AG09309 (cell line): ENCODE measurements around the gene TRIM9.

ENCODE experiments used
- DNase-seq: peaks from one replicate; pipeline ENCODE4 v3.0.0-alpha.2; 2010; ENCODE audit warnings: low read depth
- H3K4me3 ChIP-seq: 2 replicates; pipeline ENCODE4 v1.5.1; 2011; ENCODE audit warnings: mild to moderate bottlenecking, low read depth, low read length, moderate library complexity; ENCODE audit not compliant: control insufficient read depth
- CTCF ChIP-seq: IDR thresholded peaks from 2 replicates; pipeline ENCODE4 v1.5.1; 2011; ENCODE audit warnings: mild to moderate bottlenecking, low read depth, low read length, inconsistent platforms; ENCODE audit not compliant: insufficient read depth, control insufficient read depth; ENCODE audit errors: missing control alignments

TRIM9 gene

GRCh38 chr14:50978888-50979287 is 116.0 kb downstream of the TRIM9 start:
- no peak overlapping the region for H3K4me3 ChIP-seq
- no peak for DNase-seq
- no peak for TF ChIP-seq CTCF

GRCh38 chr14:50978529-50978871 is 116.4 kb downstream of the TRIM9 start:
- no peak overlapping the region for H3K4me3 ChIP-seq
- no peak for TF ChIP-seq CTCF
- no peak for DNase-seq

GRCh38 chr14:50977863-50978528 is 116.9 kb downstream of the TRIM9 start:
- no peak for DNase-seq
- no peak overlapping the region for H3K4me3 ChIP-seq
- TF ChIP-seq CTCF, result no peak

GRCh38 chr14:50974118-50974517 is 120.8 kb downstream of the TRIM9 start:
- no peak for TF ChIP-seq CTCF
- no peak overlapping the region for H3K4me3 ChIP-seq
- no peak for DNase-seq

- H3K4me3 ChIP-seq, result no peak overlapping the region
- TF ChIP-seq CTCF, result no peak
- no peak for DNase-seq
These were observed 122.2 kb downstream of the TRIM9 start for GRCh38 chr14:50972734-50973133.

- DNase-seq, result no peak
- no peak overlapping the region for H3K4me3 ChIP-seq
These were observed 123.8 kb downstream of the TRIM9 start for GRCh38 chr14:50970886-50971781.

More at GRCh38 chr14:50970886-50971781, 123.8 kb downstream of the TRIM9 start:
- no peak for TF ChIP-seq CTCF
